ENCODE data around the gene PGD. TPM values are rescaled to one million over a fixed set of nuclear protein-coding genes. Genes with fewer than 3 reads are reported as not detected.

PGD gene
- total and polyA plus RNA-seq, 2 of the 13 experiments (the other 11 are each of a cell fraction or from before 2014, with no cell fraction given), result 64.8 to 210 TPM

- TF ChIP-seq, protein P1, sequence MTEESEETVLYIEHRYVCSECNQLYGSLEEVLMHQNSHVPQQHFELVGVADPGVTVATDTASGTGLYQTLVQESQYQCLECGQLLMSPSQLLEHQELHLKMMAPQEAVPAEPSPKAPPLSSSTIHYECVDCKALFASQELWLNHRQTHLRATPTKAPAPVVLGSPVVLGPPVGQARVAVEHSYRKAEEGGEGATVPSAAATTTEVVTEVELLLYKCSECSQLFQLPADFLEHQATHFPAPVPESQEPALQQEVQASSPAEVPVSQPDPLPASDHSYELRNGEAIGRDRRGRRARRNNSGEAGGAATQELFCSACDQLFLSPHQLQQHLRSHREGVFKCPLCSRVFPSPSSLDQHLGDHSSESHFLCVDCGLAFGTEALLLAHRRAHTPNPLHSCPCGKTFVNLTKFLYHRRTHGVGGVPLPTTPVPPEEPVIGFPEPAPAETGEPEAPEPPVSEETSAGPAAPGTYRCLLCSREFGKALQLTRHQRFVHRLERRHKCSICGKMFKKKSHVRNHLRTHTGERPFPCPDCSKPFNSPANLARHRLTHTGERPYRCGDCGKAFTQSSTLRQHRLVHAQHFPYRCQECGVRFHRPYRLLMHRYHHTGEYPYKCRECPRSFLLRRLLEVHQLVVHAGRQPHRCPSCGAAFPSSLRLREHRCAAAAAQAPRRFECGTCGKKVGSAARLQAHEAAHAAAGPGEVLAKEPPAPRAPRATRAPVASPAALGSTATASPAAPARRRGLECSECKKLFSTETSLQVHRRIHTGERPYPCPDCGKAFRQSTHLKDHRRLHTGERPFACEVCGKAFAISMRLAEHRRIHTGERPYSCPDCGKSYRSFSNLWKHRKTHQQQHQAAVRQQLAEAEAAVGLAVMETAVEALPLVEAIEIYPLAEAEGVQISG (CRISPR knock-in tag; IDR thresholded peaks at IDR 0.05), result peak; percentile 74
- TF ChIP-seq ZNF230 (CRISPR knock-in tag; IDR thresholded peaks at IDR 0.05) (peak; percentile 97), RBM39 (IDR thresholded peaks at IDR 0.05; ENCODE audit: low read depth, low read length, poor library complexity, severe bottlenecking) (peak; percentile 84), REPIN1 (CRISPR knock-in tag; IDR thresholded peaks at IDR 0.05; ENCODE audit: borderline replicate concordance, low read depth) (no peak; the same call in 1 of the 2 replicates), GZF1 (CRISPR knock-in tag; IDR thresholded peaks at IDR 0.05) (peak; percentile 25; the same call in 1 of the 2 replicates), KMT2B (CRISPR knock-in tag; IDR thresholded peaks at IDR 0.05) (peak; percentile 90), ZNF20 (CRISPR knock-in tag; IDR thresholded peaks at IDR 0.05) (no peak), ZIK1 (CRISPR knock-in tag; IDR thresholded peaks at IDR 0.05; ENCODE audit: borderline replicate concordance, low read depth) (peak; percentile 87), CSRNP2 (CRISPR knock-in tag; conservative IDR thresholded peaks at IDR 0.05; ENCODE audit: low read depth) (0 out of 2 replicates have a peak, but pooled peaks have one; percentile 81), SMARCE1 (IDR thresholded peaks at IDR 0.05; ENCODE audit: borderline replicate concordance) (no peak), ZNF839 (CRISPR knock-in tag; IDR thresholded peaks at IDR 0.05; ENCODE audit: borderline replicate concordance) (no peak), HOXA9 (CRISPR knock-in tag; IDR thresholded peaks at IDR 0.05; ENCODE audit: borderline replicate concordance) (0 out of 2 replicates have a peak, but pooled peaks have one; percentile 15), ZNF329 (CRISPR knock-in tag; IDR thresholded peaks at IDR 0.05; ENCODE audit: low read depth) (peak; percentile 20; the same call in 1 of the 2 replicates), JUND (CRISPR knock-in tag; IDR thresholded peaks at IDR 0.05) (no peak), SRY (CRISPR knock-in tag; IDR thresholded peaks at IDR 0.05) (peak; percentile 11; the same call in 1 of the 2 replicates), ZNF775 (CRISPR knock-in tag; IDR thresholded peaks at IDR 0.05; ENCODE audit: borderline replicate concordance) (0 out of 2 replicates have a peak, but pooled peaks have one; percentile 63), PCBP1 (IDR thresholded peaks at IDR 0.05; ENCODE audit: borderline replicate concordance, low read depth, low read length) (peak; percentile 90; the same call in 1 of the 2 replicates), ZNF282 (IDR thresholded peaks at IDR 0.05; ENCODE audit: partially characterized antibody) (no peak), ZFX (CRISPR knock-in tag; IDR thresholded peaks at IDR 0.05; ENCODE audit: low read depth) (peak; percentile 98), ZNF784 (CRISPR knock-in tag; IDR thresholded peaks at IDR 0.05; ENCODE audit: borderline replicate concordance) (no peak), ZNF761 (CRISPR knock-in tag; conservative IDR thresholded peaks at IDR 0.05) (peak; percentile 89)
- TF ChIP-seq, protein P2, sequence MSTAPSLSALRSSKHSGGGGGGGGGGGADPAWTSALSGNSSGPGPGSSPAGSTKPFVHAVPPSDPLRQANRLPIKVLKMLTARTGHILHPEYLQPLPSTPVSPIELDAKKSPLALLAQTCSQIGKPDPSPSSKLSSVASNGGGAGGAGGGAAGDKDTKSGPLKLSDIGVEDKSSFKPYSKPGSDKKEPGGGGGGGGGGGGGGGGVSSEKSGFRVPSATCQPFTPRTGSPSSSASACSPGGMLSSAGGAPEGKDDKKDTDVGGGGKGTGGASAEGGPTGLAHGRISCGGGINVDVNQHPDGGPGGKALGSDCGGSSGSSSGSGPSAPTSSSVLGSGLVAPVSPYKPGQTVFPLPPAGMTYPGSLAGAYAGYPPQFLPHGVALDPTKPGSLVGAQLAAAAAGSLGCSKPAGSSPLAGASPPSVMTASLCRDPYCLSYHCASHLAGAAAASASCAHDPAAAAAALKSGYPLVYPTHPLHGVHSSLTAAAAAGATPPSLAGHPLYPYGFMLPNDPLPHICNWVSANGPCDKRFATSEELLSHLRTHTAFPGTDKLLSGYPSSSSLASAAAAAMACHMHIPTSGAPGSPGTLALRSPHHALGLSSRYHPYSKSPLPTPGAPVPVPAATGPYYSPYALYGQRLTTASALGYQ (CRISPR knock-in tag; IDR thresholded peaks at IDR 0.05), result 0 out of 2 replicates have a peak, but pooled peaks have one; percentile 72
Measured at GRCh38 chr1:10398734-10399443, at the start of gene PGD (continued).
